ENCODE data around the gene UMPS.
A peak's percentile ranks its signal among the peaks of the same experiment; 100 is the strongest.
"Not testable (repeated sequence)": the region's sequence is repeated elsewhere in the genome, so short reads cannot be mapped to it uniquely, and the experiment has no call there.

UMPS gene

DNA sequence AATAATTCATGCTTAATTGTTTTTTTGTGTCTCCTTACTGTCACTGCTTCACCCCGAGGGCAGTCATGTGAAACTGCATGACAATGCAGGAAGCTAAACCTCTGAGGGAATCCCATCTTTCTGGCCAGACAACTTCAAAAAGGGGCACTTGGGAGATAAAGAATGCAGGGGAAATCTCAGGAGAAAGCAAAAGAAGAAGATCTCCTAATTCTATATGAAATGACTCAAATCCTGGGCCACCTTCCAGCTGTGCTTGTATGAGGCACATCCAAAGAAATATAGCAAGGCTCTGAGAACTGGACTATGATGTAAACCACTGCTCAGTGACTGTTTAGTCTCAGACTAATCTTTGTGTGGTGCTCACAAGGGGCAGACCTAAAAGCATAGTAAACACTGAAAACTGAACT lies 22.6 kb upstream of the UMPS start:
- no peak for DNase-seq (ENCODE audit: low spot score)

DNA sequence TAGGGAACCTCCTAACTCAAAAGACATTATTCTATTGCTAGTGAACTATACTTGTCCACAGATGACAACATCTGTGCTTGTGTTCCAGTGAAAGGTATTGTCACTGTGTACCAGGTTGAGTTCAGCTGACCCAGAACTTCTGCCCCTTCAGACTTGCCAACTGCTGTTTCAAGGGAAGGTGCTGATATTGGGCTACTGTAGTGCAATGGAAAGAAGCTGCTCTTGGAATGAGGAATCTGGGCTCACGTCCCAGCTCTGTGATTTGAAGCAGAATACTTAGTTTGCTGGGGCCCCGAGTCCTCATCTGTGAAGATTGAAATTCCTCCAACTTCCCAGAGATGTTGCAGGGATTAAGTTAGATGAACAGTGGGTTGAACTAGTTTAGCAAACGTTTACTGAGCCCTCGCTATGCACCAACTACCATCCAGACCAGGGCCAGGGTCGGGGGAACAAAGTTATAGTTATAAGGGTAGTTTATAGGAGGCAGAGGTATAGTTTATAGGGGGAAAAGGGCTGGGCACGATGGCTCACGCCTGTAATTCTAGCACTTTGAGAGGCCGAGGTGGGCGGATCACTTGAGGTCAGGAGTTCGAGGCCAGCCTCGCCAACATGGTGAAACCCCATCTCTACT lies 15.9 kb upstream of the UMPS start:
- no peak for DNase-seq (ENCODE audit: low spot score)

DNA sequence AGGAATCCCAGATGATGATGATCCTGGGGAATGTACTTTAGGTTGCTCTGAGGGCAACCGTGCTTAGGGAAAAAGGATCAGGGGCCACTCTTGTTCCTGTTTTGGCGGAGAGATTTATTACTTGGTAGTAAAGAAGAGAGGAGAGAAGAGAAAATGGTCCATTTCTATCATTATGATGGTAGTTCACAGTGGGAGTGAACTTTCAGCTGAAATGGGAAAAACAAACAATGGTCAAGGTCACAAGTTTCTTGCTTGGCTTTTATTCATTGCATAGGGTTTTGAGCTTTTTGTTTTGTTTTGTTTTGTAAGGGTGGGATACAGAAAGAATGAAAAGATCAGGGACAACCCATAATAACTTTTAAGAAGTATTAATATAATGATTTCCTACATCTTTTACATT lies 7.7 kb upstream of the UMPS start:
- no peak for DNase-seq (ENCODE audit: low spot score)

DNA sequence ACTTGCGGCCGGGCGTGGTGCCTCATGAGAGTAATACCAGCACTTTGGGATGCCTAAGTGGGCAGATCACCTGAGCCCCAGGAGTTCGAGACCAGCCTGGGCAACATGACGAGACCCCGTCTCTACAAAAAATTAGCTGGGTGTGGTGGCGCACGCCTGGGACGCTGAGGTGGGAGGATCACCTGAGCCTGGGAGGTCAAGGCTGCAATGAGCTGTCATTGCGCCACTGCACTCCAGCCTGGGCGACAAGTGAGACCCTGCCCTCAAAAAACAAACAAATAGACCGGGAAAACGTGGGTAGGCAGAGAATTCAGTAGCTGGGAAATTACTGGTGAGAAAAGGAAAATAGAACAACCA lies 667 bp downstream of the UMPS start:
- no peak for DNase-seq (ENCODE audit: low spot score)

DNA sequence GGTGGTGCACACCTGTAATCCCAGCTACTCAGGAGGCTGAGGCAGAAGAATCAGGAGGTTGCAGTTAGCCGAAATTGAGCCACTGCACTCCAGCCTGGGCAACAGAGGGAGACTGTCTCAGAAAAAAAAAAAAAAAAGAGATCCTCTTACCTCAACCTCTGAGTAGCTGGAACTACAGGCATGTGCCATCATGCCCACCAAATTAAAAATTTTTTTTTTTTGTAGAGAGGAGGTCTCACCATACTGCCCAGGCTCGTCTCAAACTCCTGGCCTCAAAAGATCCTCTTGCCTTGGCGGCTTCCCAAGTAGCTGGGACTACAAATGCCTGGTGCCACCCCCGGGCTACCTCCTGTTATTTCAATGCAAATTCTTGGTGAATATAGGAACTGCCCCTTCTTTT lies 1.5 kb downstream of the UMPS start:
- DNase-seq (ENCODE audit: low spot score) = no peak

DNA sequence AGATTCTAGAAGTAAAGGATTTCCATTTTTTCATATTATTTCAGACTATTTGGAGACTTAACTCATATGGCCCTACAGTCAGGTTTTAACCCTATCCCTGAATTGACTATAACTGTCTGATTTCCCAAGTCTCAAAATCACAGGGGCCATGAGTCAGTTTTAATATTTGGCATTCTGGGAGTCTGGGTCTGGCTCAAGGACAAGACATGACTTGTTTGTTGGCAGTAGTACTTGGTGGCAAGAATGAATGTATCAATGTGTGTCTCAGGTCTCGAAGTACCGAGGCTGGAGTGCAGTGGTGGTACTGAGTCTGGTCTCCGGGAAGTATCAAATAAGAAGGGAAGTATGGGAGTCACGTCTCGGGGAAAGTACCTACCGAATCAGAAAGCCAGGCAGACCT lies 10.8 kb downstream of the UMPS start:
- no peak for DNase-seq (ENCODE audit: low spot score)

DNA sequence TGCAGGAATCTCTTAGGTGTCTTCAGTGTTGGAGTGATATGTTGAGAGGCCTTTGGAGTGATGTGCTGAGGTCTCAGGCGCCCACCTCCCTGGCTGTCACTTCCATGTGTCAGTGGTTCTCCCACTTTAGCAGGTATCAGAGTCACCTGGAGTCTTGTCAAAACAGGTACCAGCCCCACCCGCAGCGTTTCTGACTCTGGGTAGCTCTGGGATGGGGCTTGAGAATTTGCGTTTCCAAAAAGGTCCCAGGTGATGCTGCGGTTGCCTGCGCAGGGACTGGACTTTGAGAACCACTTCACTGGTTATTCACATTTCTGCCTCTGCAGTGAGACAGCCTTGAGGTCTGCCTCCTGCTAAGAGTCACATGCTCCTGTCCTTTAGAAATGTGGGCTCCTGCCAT lies 15.5 kb downstream of the UMPS start:
- DNase-seq (ENCODE audit: low spot score) = no peak

DNA sequence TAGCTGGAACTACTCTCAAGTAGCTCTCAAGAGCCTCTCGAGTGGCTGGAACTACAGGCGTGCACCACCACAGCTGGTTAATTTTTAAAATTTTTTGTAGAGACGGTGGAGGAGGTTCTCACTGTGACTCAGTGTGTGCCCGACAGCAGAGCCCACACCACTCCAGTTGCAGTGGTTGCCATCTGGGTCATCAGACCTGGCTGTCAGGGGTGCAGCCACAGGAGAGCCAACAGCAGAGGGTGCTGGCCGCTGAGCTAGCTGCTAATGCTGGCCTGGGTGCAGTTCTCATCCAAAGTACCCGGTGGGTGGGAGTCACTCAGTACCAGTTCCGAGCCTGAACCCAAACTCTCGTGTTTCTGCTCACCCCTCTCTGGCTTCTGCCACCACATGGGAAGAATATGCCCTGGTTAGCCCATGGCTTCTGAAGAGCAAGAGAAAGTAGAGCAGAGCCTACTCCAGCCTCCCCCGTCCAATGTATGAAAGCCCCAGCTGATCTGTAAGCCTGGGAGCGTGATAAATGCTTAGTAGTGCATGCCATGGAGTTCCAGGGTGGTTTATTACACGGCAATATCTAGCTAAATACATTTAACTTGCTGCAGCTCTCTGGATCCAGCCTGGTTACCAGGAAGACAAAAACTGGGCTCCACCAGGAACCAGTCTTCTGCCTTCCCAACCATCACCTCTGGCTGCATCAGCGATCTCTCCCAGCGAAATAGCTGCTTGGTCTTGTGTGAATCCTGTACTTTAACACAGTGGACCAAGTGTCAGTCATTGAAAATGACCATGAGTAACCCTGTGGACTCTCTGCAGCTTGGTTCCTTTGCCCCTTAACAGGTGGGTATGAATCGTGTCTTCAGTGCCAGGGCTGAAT lies 17.1 kb downstream of the UMPS start:
- no peak for DNase-seq (ENCODE audit: low spot score)

DNA sequence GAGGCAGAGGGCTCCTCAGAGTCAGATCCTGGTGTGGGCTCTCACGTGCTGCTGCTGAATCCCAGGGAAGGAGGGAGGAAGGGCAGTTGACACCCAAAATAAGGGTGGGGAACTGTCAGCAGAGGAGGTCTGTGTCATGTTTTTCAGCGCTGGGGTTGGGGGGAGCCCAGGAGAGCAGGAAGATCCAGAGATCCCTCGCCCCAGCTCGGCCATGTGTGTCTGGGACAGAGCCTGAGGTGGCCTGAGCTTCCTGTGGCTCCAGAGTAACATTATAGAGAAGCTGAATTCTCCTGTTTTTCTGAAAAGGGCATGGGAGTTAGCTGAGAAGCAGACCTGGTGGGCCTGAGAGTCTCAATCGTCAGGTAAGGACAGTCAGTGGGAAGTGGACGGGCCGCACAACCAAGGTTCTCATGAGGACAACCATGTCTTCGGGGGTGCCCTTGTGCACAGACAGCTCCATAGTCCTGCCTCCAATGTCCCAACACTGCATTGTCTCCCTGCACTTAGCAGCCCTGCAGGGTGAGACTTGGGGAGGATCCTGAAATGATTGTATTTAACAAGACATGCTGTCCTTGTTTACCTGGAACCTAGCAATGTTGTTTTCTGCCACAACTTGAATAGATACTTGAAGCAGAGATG lies 18.4 kb downstream of the UMPS start:
- DNase-seq (ENCODE audit: low spot score) = no peak

DNA sequence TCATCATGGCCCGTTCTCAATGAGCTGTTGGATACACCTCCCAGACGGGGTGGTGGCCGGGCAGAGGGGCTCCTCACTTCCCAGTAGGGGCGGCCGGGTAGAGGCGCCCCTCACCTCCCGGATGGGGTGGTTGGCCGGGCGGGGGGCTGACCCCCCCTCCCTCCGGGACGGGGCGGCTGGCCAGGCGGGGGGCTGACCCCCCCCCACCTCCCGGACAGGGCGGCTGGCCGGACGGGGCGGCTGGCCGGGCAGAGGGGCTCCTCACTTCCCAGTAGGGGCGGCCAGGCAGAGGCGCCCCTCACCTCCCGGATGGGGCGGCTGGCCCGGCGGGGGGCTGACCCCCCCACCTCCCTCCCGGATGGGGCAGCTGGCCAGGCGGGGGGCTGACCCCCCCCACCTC lies 19.6 kb downstream of the UMPS start:
- DNase-seq (ENCODE audit: low spot score) = not testable (repeated sequence)

DNA sequence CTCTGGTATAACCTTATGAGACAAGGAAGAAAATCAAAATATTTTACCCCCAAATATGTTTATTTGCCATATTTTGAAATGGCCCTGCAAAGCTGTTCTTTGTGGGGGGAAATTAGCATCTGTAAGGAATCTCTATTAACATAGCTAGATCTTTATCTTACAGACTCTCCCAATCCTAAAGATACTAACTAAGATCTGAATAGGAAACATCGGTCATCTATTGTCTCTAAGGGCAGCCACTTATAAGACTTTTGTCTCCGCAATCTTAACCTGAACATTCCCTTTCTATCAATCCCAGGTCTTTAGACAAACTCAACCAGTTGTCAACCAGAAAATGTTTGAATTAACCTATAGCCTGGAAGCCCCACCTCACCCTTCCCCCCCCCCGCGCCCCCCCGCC lies 21.2 kb downstream of the UMPS start:
- DNase-seq (ENCODE audit: low spot score) = no peak

DNA sequence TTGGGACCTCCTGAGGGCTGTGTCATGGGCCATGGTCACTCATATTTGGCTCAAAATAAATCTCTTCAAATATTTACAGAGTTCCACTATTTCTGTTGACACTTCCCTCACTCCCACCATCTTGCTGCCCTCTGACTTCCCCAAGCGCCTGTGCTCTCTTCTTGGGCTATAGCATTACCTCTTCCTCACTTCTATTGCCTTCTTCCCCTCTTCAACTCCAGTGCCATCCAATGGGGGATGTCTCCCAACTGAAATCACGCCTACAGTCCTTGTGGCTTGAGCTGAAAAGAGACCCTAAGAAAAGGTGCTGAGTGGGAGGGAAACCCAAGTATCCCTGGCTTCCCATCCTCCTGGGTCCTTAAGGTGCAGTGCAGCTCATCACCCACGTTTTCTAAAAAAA lies 21.8 kb downstream of the UMPS start:
- no peak for DNase-seq (ENCODE audit: low spot score)

DNA sequence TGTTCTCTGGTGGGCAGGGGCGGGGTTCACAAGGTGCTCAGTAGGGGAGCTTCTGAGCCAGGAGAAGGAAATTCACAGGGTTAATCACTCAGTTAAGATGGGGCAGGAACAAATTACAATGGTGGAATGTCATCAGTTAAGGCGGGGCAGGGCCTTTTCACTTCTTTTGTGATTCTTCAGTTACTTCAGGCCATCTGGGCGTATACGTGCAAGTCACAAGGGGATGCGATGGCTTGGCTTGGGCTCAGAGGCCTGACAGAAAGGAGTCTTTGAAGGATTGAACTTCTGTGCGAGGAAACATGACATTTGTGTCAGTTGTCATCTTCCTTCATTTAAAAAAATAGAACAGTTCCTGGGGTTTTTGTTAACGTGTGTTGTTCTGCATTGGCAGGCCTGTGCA lies 27.7 kb downstream of the UMPS start:
- not testable (repeated sequence) for DNase-seq (ENCODE audit: low spot score)

DNA sequence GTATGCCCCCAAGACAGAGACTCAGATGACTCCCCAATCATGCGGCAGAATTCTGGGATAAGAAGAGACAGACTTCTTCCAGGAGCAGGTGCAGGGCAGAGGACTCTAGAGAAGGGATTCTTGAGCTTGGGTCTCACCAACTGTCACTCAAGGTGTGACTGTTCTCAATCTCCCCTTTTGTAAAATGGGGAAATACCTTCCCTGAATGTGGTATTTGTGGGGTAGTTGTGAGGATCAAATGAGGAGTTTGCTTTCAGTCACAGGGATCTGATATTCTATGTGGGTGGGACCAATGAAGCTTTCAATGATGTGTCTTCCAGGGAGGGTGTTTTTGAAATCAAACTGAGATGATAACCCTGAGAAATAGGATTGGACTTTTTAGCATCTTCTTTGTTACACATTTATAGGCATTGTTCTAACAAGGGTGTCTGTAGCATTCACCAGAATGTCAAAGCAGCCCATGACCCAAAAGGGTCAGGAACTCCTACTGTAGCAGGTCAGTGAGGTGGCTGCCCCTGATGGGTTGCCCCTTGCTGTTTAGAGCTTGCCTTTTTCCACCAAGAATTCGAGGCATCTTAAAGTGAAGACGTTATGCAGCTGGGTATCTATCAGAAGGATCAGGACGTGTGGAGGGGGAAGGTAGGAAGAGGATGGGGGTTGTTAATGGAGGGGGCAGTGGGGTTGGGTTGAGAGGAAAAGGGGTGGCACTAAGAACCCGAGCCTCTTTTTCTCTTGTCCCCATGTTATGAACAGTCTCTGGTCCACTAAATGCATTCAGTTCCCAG lies 28.8 kb downstream of the UMPS start:
- no peak for DNase-seq (ENCODE audit: low spot score)

DNA sequence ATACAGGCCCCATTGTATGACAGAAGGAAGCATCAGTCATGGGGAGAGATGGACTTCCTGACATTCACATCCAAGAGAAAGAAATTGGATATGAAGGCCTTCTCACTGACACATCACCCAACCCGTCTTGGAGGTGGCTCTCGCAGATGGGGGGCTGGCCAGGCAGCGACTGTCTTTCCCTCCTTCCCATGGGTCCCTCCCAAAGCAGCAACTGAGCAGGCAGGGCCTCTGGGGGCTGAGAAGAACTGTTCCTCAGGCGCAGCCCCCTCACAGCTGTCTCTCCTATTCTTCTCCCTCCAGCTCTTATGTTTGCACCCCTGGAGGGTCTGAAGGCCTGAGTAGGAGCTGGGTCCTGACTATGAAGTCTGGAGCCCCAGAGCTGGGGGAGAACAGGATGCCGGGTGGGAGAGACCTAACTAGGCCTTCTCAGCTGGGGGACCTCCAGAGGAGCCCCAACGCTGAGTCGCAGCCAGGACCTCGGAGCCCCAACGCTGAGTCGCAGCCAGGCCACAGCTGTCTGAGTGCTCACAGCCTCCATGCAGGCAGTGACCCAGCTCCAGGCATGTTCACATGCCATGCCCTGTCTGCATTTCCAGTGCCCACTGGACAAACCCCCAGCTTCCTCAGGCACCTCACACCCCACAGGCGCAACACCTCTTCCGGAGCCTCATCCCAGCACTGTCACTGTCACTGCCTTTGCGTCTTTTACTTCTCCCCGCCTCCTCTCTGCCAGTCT lies 29.6 kb downstream of the UMPS start:
- DNase-seq (ENCODE audit: low spot score) = no peak

DNA sequence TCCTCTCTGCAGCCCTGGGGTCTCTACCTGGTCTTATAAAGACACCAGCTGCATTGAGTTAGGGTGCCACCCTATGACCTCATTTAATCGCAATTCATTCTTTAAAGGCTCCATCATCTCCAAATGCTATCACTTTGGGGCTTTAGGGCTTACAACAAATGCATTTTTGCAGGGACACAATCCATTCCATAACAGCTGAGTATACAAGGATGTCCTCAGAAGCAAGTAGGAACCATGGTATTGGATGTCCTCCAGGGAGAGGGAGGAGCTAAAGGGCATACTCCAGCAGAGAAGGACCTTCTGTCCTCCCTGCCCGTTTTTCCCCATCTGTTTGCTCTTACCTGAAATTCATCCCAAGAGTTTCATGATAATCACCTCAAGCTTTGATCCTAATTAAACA lies 30.3 kb downstream of the UMPS start:
- no peak for DNase-seq (ENCODE audit: low spot score)

DNA sequence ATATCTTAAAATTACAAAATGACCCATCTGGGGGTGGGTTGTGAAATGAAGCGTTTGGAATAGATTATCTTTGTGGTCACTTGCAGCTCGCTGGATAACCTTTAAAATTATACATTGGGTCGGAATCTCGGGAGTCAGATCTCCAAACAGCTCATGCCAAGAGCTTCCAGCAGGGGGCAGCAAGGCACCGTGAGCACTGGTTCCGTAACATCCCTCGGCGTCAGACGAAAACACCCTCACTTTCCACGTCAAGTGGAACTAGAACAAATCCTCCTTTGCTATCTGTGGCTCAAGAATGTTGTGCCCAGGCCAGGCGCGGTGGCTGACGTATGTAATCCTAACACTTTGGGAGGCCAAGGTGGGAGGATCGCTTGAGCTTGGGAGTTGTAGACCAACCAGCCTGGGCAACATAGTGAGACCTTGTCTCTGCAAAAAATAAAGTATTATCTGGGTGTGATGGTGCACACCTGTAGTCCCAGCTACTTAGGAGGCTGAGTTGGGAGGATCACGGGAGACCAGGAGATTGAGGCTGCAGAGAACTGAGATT lies 31.1 kb downstream of the UMPS start:
- DNase-seq (ENCODE audit: low spot score) = peak; percentile 70

DNA sequence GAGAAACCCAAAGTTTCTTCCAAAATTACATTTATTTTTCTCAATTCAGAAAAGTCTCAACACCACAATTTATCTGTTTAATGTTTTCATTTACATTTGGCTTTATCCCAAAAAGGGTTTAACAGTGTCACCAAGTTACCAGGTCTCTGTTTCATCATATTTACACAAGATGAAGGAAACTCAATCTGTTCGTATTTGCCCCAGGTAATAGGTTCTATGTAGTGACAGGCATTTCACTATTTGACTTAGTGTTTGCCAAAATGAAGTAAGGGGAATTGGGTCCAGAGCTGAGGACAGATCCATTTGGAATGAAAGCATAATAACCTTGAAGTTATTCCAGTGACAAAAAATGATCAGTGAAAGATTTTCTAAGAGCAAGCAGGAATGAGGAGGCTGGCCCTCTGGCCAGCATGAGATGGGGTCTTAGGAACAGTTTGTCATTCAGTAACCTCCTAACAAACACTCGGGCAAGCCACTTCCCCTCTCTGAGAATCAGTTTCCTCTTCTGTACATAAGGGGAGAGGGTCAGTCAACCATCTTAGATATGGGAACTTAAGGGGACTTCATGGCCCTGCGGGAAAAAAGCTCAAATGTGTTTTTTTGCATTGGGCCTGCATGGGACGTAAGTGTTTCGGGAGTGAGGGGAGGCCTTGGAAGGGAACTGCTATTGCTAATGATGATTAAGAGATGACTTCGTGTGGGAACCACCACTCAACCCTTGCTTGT lies 31.8 kb downstream of the UMPS start:
- DNase-seq (ENCODE audit: low spot score) = no peak

DNA sequence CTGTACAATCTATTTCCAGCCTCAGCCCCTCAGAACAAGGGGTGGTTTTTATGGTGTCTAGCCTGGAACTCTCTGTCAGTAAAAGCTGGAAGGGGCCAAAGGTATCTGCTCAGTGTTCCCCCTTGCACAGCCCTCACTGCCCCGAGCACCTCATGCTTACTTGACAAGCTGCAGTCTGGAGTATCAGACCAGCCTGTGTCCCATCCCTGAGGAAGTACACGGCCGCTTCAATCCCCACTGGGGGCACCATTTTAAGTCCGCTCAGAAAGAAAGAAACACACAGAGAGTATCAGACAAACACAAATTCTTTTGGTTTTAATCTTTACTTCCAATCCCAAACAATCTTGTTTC lies 32.4 kb downstream of the UMPS start:
- DNase-seq (ENCODE audit: low spot score) = no peak

DNA sequence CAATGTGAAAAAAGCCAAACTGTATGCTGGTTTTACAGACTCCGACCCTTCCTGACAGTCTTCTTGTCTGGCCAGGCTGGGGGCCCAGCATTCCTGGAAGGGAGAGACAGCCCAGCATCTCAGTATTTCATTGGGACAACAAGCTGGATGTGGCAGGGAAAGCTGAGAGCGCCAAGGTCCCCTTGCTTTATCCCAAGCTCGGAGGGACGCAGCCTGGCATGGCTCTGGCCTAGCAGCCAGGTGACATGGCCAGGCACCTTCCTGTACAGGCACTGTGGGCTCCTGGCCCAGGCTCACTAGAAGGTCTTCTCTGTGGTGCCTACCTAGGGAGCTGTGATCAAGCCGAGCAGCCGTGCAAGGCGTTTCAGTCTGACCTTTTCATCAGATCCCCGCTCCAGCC lies 33.0 kb downstream of the UMPS start:
- DNase-seq (ENCODE audit: low spot score) = no peak

Data from kidney capillary endothelial cell (primary cell).